HTR-8/SVneo (cell line): ENCODE results near the gene TAS2R20.
"Not testable (repeated sequence)": the region's sequence is repeated elsewhere in the genome, so short reads cannot be mapped to it uniquely, and the experiment has no call there.

Experiments used
- DNase-seq: peaks from one replicate; pipeline ENCODE4 v3.0.0; 2011; ENCODE audit warnings: low spot score, mixed read lengths; ENCODE audit not compliant: insufficient read length
- FAIRE-seq: peaks from 2 replicates; lab custom pipeline; 2011; peaks lifted over from hg19 to GRCh38; lab: Jason Lieb, UNC

The TAS2R20 gene

GRCh38 chr12:10998204-10998603 lies at the start of gene TAS2R20:
TAS2R20 (minus strand) TSS chr12:10998304; CDS start chr12:10997875, 429 bp downstream.
- FAIRE-seq = no peak
- no peak for DNase-seq

- not testable (repeated sequence) for FAIRE-seq, DNase-seq
Observed at GRCh38 chr12:11041366-11041765, 43.3 kb upstream of the TAS2R20 start.

GRCh38 chr12:11040162-11040561 lies 42.1 kb upstream of the TAS2R20 start:
- FAIRE-seq (no peak), DNase-seq (no peak)

GRCh38 chr12:11039171-11039570 lies 41.1 kb upstream of the TAS2R20 start:
- FAIRE-seq (no peak), DNase-seq (no peak)

GRCh38 chr12:11033959-11034358 lies 35.9 kb upstream of the TAS2R20 start:
- DNase-seq, FAIRE-seq: not testable (repeated sequence)

GRCh38 chr12:11031307-11031706 lies 33.2 kb upstream of the TAS2R20 start, which contains the start of gene TAS2R31:
TAS2R31 (minus strand) TSS chr12:11031407; CDS start chr12:11031335, 72 bp downstream.
- no peak for DNase-seq
- no peak for FAIRE-seq

- FAIRE-seq = no peak
- DNase-seq = no peak
Observed at GRCh38 chr12:11026118-11026517, 28.0 kb upstream of the TAS2R20 start.

- DNase-seq (no peak), FAIRE-seq (no peak)
Observed at GRCh38 chr12:11023387-11023786, 25.3 kb upstream of the TAS2R20 start.

GRCh38 chr12:11022520-11022919 lies 24.4 kb upstream of the TAS2R20 start, which contains the start of gene TAS2R19:
TAS2R19 (minus strand) TSS chr12:11022620; CDS start chr12:11022571, 49 bp downstream.
- DNase-seq (no peak), FAIRE-seq (no peak)

- DNase-seq (no peak), FAIRE-seq (no peak)
Observed at GRCh38 chr12:11016937-11017336, 18.8 kb upstream of the TAS2R20 start.

- no peak for FAIRE-seq
Observed at GRCh38 chr12:11015775-11016430, 17.8 kb upstream of the TAS2R20 start.

GRCh38 chr12:11014234-11014633 lies 16.1 kb upstream of the TAS2R20 start:
- no peak for FAIRE-seq
- no peak for DNase-seq

More at GRCh38 chr12:11015775-11016430, 17.8 kb upstream of the TAS2R20 start:
- no peak for DNase-seq

GRCh38 chr12:11007608-11008007 lies 9.5 kb upstream of the TAS2R20 start:
- DNase-seq (no peak), FAIRE-seq (no peak)

GRCh38 chr12:10994307-10994706 lies 3.8 kb downstream of the TAS2R20 start:
- FAIRE-seq = no peak
- DNase-seq = no peak

- no peak for FAIRE-seq
- no peak for DNase-seq
Observed at GRCh38 chr12:10989107-10989506, 9.0 kb downstream of the TAS2R20 start.

GRCh38 chr12:10986812-10987211 lies 11.3 kb downstream of the TAS2R20 start, which contains the start of gene TAS2R50:
TAS2R50 (minus strand) TSS chr12:10986912; CDS start chr12:10986860, 52 bp downstream.
- FAIRE-seq = no peak

GRCh38 chr12:10982244-10982643 lies 15.9 kb downstream of the TAS2R20 start:
- FAIRE-seq (no peak), DNase-seq (no peak)

More at GRCh38 chr12:10986812-10987211, 11.3 kb downstream of the TAS2R20 start, which contains the start of gene TAS2R50:
- DNase-seq = no peak

GRCh38 chr12:10974965-10975364 lies 23.1 kb downstream of the TAS2R20 start:
- no peak for FAIRE-seq

GRCh38 chr12:10968765-10969456 lies 29.2 kb downstream of the TAS2R20 start:
- DNase-seq = peak; percentile 36
- peak; percentile 46 for FAIRE-seq

More at GRCh38 chr12:10974965-10975364, 23.1 kb downstream of the TAS2R20 start:
- no peak for DNase-seq

GRCh38 chr12:10967409-10967808 lies 30.7 kb downstream of the TAS2R20 start:
- FAIRE-seq = no peak
- DNase-seq = peak; percentile 32

- FAIRE-seq (no peak), DNase-seq (no peak)
Observed at GRCh38 chr12:10966314-10966713, 31.8 kb downstream of the TAS2R20 start.
